ENCODE results near the gene C14orf93. TPM values are rescaled to one million over a fixed set of nuclear protein-coding genes. Genes with fewer than 3 reads are reported as not detected.

C14orf93 gene
- 14.9 TPM for total RNA-seq

DNA sequence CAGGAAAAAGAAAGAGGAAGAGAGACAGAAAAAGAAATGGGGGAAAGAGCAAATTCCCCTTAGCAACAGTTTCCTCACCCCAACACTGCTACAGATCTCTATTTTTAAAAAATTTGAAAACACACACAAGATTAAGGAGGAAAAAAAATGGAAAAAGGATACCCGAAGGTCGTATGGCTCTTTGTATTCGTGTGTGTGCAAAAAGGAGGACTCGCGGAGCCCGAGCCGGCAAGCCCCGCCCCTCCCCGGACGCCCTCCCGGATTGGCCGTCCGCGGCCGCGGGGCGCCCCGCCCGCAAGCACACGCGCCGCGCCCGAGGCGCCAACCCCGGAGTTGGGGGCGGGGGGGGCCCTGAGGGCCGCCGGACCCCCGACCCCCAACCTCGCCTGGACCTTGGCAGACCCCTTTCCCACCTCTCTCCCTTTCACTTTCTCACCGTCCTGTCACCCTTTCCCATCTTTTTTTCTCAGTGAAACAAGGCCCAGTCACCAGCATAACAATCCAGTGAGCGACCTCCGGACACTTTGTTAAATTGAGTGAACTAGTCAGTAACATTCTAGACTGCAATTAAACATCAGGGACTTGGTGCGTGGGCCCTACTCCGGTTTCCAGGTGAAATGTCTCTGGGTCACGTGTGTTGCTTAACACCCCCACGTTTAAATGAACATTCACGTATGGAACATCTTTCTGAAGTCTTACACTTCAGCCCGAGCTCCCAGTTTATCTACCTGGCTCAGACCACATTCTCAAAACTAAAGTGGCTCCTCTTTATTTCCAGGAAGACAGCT lies at the start of gene C14orf93:
TSS of gene C14orf93 (minus strand) at position 205 of the 788 bp plus-strand sequence. CDS start 11,120 bp downstream, outside the sequence.

GRCh38 chr14:23056956-23057756 lies 47.2 kb upstream of the C14orf93 start, which contains the start of gene CDH24:
Gene CDH24, minus strand, starts transcription at chr14:23057520. Its CDS starts 1,787 bp downstream, at chr14:23055733.

DNA sequence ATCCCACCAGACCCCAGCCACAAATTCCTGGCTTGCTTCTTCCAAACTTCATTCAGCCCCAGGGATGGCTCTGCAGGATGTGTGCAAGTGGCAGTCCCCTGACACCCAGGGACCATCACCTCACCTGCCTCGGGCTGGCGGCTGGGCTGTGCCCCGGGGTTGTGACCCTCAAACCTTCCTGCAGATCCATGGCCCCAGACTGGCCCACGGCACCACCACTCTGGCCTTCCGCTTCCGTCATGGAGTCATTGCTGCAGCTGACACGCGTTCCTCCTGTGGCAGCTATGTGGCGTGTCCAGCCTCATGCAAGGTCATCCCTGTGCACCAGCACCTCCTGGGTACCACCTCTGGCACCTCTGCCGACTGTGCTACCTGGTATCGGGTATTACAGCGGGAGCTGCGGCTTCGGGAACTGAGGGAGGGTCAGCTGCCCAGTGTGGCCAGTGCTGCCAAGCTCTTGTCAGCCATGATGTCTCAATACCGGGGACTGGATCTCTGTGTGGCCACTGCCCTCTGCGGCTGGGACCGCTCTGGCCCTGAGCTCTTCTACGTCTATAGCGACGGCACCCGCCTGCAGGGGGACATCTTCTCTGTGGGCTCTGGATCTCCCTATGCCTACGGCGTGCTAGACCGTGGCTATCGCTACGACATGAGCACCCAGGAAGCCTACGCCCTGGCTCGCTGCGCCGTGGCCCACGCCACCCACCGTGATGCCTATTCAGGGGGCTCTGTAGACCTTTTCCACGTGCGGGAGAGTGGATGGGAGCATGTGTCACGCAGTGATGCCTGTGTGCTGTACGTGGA lies 32.4 kb upstream of the C14orf93 start, which contains the start of gene PSMB11:
TSS of gene PSMB11 (plus strand) at position 51 of the 804 bp plus-strand sequence. CDS start at position 65, 14 bp downstream.

GRCh38 chr14:23034498-23035302 lies 24.8 kb upstream of the C14orf93 start, which contains the start of gene PSMB5:
Gene PSMB5, minus strand, starts transcription at chr14:23034900. Its CDS starts 19 bp downstream, at chr14:23034881.

GRCh38 chr14:22982477-22983245 lies 27.3 kb downstream of the C14orf93 start, which contains the start of gene AJUBA:
Gene AJUBA, minus strand, starts transcription at chr14:22982551. Its CDS starts 285 bp downstream, at chr14:22982266.

Other genes starting within 250 kb of the C14orf93 start
- gene OXA1L, start 243.5 kb downstream of the C14orf93 start, total RNA-seq = 54.7 TPM
- gene SLC7A7, start 194.7 kb downstream of the C14orf93 start, total RNA-seq = 4.1 TPM
- gene MRPL52, start 180.3 kb downstream of the C14orf93 start, total RNA-seq = 36.0 TPM
- 148 TPM for gene MMP14, start 173.6 kb downstream of the C14orf93 start, total RNA-seq
- 35.1 TPM for gene LRP10, start 138.4 kb downstream of the C14orf93 start, total RNA-seq
- gene REM2, start 126.9 kb downstream of the C14orf93 start, total RNA-seq = 2.0 TPM
- 648 TPM for gene RBM23, start 91.0 kb downstream of the C14orf93 start, total RNA-seq
- gene PRMT5, start 80.8 kb downstream of the C14orf93 start, total RNA-seq = 56.5 TPM
- gene HAUS4, start 53.1 kb downstream of the C14orf93 start, total RNA-seq = 41.9 TPM
- 32.0 TPM for gene AJUBA, start 27.6 kb downstream of the C14orf93 start, total RNA-seq
- gene PSMB5, start 24.8 kb upstream of the C14orf93 start, total RNA-seq = 137 TPM
- gene PSMB11, start 32.1 kb upstream of the C14orf93 start, total RNA-seq = not detected
- gene CDH24, start 47.4 kb upstream of the C14orf93 start, total RNA-seq = 17.0 TPM
- 155 TPM for gene ACIN1, start 85.0 kb upstream of the C14orf93 start, total RNA-seq
- 15.8 TPM for gene C14orf119, start 85.4 kb upstream of the C14orf93 start, total RNA-seq
- gene CIROP, start 94.8 kb upstream of the C14orf93 start, total RNA-seq = not detected
- gene CEBPE, start 109.1 kb upstream of the C14orf93 start, total RNA-seq = not detected
- gene SLC7A8, start 173.5 kb upstream of the C14orf93 start, total RNA-seq = 36.9 TPM
- gene RNF212B, start 227.8 kb upstream of the C14orf93 start, total RNA-seq = not detected

All from camera-type eye (tissue), 1 donor.